Sigmoid colon (tissue), 4 donors: ENCODE results near the gene GMDS.

Source experiments
- CTCF ChIP-seq, 4 experiments: fragments of 450-650 bp in 3 of 4; fragments of 200-600 bp in 1 of 4; IDR thresholded peaks; one replicate each; pipeline ENCODE4 v1.5.1; 2016 to 2019; ENCODE audit warnings: antibody characterized with exemption in 4 of 4, mild to moderate bottlenecking in 3 of 4, moderate library complexity in 2 of 4
- EP300 ChIP-seq, 4 donors: sonication (generic); formaldehyde crosslinking; IDR thresholded peaks; one replicate each; pipeline ENCODE4 v1.6.1; 2017; ENCODE audit warnings: antibody characterized with exemption in 4 of 4
- POLR2A ChIP-seq, 2 donors: fragments of 450-650 bp; IDR thresholded peaks; one replicate each; pipeline ENCODE4 v1.6.1; 2016; ENCODE audit warnings: antibody characterized with exemption in 2 of 2, mild to moderate bottlenecking in 2 of 2, moderate library complexity in 2 of 2

GRCh38 chr6:2033544-2033943 lies 211.9 kb downstream of the GMDS start:
- TF ChIP-seq EP300 (IDR thresholded peaks at IDR 0.05) (no peak), CTCF (IDR thresholded peaks at IDR 0.05) (no peak), POLR2A (IDR thresholded peaks at IDR 0.05) (no peak)
